ENCODE measurements around the gene TAC4.

GRCh38 chr17:49851387-49852291 is 3.8 kb upstream of the TAC4 start:
- TF ChIP-seq EZH2phosphoT487 (IDR thresholded peaks at IDR 0.05; ENCODE audit: insufficient read depth, low read depth) (no peak), EZH2 (IDR thresholded peaks at IDR 0.05; ENCODE audit: insufficient read depth, poor library complexity, severe bottlenecking) (no peak)
